GM10266 (cell line): ENCODE data around the gene R3HDM2.

Experiments
- DNase-seq: peaks from one replicate; pipeline ENCODE4 v3.0.0; 2012; ENCODE audit errors: extremely low spot score
- TF ChIP-seq, protein P1 (sequence below): IDR thresholded peaks from 2 replicates; pipeline ENCODE4 v1.5.1; 2012; ENCODE audit warnings: mild to moderate bottlenecking, low read depth; ENCODE audit not compliant: control insufficient read depth, insufficient read depth; ENCODE audit errors: missing control alignments

Gene R3HDM2

DNA sequence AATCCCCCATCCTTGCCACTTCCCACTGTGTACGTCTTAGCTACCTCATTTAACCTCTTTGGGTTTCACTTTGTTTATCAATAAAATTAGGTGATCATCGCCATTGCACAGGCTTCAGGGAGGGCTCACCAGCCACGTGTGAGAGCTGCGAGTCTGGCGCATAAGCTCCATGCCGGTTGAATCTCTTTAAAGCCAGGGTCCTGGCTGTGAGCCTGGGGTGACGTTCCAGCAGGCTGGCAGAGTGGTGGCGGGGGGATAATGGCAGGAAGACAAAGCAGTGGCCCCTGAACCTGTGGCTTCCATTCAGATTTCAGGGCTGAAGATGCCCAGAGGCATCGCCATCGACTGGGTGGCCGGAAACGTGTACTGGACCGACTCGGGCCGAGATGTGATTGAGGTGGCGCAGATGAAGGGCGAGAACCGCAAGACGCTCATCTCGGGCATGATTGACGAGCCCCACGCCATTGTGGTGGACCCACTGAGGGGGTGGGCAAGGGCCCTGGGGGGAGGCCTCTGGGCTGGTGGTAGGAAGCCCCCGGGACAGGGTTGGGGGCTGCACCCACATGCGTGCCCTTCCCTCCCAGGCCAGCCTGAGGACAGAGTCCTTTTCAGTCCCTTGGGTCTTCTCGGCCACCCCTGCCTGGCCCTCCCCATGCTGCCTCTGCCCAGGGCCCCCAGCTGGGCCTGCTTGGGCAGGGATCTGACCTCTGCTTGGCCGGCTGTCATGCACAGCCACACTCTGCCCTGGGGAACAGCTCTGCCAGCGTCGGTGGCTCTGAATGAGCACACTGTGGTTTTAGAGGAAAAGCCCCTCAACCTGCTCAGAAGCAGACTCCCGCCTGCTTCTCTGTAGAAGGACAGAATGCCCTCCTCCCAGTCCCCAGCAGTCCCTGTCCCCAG is 222.9 kb downstream of the R3HDM2 start:
- no peak for DNase-seq

DNA sequence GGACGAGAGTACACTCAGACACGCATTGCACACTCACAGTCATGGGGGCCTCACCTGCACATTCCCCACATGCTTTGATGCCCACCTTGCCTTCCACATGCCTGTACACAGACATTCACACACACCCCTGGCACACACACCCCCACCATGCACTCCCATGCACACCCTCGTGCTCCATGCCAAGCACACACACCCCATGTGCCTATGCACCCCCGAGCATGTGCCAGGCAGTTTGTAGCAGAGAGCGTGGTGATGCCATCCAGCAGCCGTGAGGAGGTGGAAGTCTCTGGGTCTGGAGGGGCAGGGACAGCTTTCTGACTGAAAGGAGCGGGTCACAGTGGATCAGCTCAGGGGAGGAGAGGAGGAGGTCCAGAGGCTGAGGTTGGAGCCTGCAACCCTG is 224.9 kb downstream of the R3HDM2 start:
- no peak for DNase-seq
- TF ChIP-seq, protein P1, sequence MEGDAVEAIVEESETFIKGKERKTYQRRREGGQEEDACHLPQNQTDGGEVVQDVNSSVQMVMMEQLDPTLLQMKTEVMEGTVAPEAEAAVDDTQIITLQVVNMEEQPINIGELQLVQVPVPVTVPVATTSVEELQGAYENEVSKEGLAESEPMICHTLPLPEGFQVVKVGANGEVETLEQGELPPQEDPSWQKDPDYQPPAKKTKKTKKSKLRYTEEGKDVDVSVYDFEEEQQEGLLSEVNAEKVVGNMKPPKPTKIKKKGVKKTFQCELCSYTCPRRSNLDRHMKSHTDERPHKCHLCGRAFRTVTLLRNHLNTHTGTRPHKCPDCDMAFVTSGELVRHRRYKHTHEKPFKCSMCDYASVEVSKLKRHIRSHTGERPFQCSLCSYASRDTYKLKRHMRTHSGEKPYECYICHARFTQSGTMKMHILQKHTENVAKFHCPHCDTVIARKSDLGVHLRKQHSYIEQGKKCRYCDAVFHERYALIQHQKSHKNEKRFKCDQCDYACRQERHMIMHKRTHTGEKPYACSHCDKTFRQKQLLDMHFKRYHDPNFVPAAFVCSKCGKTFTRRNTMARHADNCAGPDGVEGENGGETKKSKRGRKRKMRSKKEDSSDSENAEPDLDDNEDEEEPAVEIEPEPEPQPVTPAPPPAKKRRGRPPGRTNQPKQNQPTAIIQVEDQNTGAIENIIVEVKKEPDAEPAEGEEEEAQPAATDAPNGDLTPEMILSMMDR = no peak

More for the DNA sequence above, 222.9 kb downstream of the R3HDM2 start:
- TF ChIP-seq, protein P1 = no peak

DNA sequence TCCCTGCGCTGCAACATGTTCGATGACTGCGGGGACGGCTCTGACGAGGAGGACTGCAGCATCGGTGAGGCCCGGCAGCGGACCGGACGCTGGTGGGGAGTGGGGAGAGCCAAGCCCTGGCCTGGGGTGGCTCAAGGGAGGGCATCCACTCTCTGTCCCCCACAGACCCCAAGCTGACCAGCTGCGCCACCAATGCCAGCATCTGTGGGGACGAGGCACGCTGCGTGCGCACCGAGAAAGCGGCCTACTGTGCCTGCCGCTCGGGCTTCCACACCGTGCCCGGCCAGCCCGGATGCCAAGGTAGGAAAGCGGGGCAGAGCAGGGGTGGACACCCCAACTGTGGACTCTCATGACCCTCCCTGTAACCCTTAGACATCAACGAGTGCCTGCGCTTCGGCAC is 225.7 kb downstream of the R3HDM2 start:
- no peak for DNase-seq
- TF ChIP-seq, protein P1 = no peak

DNA sequence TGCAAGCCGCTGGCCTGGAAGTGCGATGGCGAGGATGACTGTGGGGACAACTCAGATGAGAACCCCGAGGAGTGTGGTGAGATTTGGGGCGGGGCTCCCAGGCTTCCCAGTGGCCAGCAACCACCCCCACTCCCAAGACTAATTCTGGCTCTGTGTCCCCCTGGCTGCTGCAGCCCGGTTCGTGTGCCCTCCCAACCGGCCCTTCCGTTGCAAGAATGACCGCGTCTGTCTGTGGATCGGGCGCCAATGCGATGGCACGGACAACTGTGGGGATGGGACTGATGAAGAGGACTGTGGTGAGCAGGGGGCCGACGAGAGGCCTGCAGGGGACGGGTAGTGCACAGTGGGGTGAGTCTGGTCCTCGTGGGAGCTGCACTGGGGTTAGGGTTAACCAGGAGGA is 226.4 kb downstream of the R3HDM2 start:
- DNase-seq = no peak
- TF ChIP-seq, protein P1 = no peak

DNA sequence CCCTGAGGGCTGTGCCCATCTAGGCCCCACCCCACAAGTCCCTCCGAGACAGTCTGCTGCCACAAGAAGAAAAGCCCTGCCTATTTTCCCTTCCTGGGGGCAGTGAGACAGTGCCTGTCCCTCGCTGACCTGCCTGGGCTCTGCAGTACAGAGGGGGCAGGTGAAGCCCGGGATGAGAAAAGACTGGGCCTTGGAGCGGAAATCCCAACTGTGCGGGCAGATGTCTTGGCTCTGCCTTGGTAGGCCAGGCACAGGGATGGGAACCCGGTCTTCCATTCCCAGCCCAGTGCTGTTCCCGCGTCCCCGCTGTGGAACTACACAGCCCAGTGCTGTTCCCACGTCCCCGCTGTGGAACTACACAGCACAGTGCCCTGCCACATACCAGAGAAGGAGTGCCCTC is 227.1 kb downstream of the R3HDM2 start:
- no peak for DNase-seq
- TF ChIP-seq, protein P1 = no peak
